HG02588 (cell line): ENCODE results near the gene ATXN10.
"Not testable (repeated sequence)": the region's sequence is repeated elsewhere in the genome, so short reads cannot be mapped to it uniquely, and the experiment has no call there.

ENCODE experiments used
- ATAC-seq: cut with Tn5 transposase; IDR thresholded peaks from one replicate; pipeline ENCODE4 v1.9.1; 2021; ENCODE audit warnings: mild to moderate bottlenecking, moderate library complexity; ENCODE audit not compliant: unreplicated experiment

ATXN10 gene

GRCh38 chr22:45642986-45643385, 28.6 kb upstream of the ATXN10 start:
- no peak for ATAC-seq

GRCh38 chr22:45644714-45645113, 26.9 kb upstream of the ATXN10 start:
- ATAC-seq: no peak

GRCh38 chr22:45645150-45645525, 26.5 kb upstream of the ATXN10 start:
- ATAC-seq: no peak

GRCh38 chr22:45645526-45646414, 25.9 kb upstream of the ATXN10 start:
- ATAC-seq: no peak

- no peak for ATAC-seq
Measured at GRCh38 chr22:45647532-45648225, 24.0 kb upstream of the ATXN10 start.

- ATAC-seq: no peak
Measured at GRCh38 chr22:45648301-45649117, 23.1 kb upstream of the ATXN10 start.

- ATAC-seq: no peak
Measured at GRCh38 chr22:45649809-45650208, 21.8 kb upstream of the ATXN10 start.

- no peak for ATAC-seq
Measured at GRCh38 chr22:45650721-45651120, 20.9 kb upstream of the ATXN10 start.

GRCh38 chr22:45651931-45652528, 19.6 kb upstream of the ATXN10 start:
- no peak for ATAC-seq

GRCh38 chr22:45656577-45656976, 15.1 kb upstream of the ATXN10 start:
- no peak for ATAC-seq

GRCh38 chr22:45657701-45658100, 13.9 kb upstream of the ATXN10 start:
- no peak for ATAC-seq

- ATAC-seq: no peak
Measured at GRCh38 chr22:45664136-45664646, 7.4 kb upstream of the ATXN10 start.

- ATAC-seq: no peak
Measured at GRCh38 chr22:45667486-45667885, 4.1 kb upstream of the ATXN10 start.

- ATAC-seq: not testable (repeated sequence)
Measured at GRCh38 chr22:45670363-45670762, 1.3 kb upstream of the ATXN10 start.

- no peak for ATAC-seq
Measured at GRCh38 chr22:45670981-45671782, 452 bp upstream of the ATXN10 start.

GRCh38 chr22:45672564-45673481, 1.2 kb downstream of the ATXN10 start:
- ATAC-seq: no peak

GRCh38 chr22:45673482-45674175, 2.0 kb downstream of the ATXN10 start:
- no peak for ATAC-seq

- ATAC-seq: no peak
Measured at GRCh38 chr22:45676024-45676423, 4.4 kb downstream of the ATXN10 start.
